ENCODE measurements around the gene ANTXRL. TPM values are rescaled to one million over a fixed set of nuclear protein-coding genes. Genes with fewer than 3 reads are reported as not detected.
"Not testable (repeated sequence)": the region's sequence is repeated elsewhere in the genome, so short reads cannot be mapped to it uniquely, and the experiment has no call there.

ANTXRL gene
- total RNA-seq, 4 donors from 2014 or later, result not detected

GRCh38 chr10:46268076-46268881 is 18.5 kb upstream of the ANTXRL start:
- WGBS, 2 donors (ENCODE audit: low coverage in 1 of 2), result 68 to 87% methylated on average over 4 of the region's 10 CpGs
- Histone ChIP-seq H3K4me3 (no peak overlapping the region), H3K9me3 (no peaks in the 10 kb centered on the region), H3K27me3 (no peaks in the 10 kb centered on the region), H3K36me3 (no peaks in the 10 kb centered on the region), H3K4me1 (no peaks in the 10 kb centered on the region), H3K27ac (no peak overlapping the region)
- no peak for TF ChIP-seq EP300 (IDR thresholded peaks at IDR 0.05)
- no peak for TF ChIP-seq POLR2A (IDR thresholded peaks at IDR 0.05)
- no peak for TF ChIP-seq POLR2AphosphoS5 (IDR thresholded peaks at IDR 0.05)
- TF ChIP-seq, protein P1, sequence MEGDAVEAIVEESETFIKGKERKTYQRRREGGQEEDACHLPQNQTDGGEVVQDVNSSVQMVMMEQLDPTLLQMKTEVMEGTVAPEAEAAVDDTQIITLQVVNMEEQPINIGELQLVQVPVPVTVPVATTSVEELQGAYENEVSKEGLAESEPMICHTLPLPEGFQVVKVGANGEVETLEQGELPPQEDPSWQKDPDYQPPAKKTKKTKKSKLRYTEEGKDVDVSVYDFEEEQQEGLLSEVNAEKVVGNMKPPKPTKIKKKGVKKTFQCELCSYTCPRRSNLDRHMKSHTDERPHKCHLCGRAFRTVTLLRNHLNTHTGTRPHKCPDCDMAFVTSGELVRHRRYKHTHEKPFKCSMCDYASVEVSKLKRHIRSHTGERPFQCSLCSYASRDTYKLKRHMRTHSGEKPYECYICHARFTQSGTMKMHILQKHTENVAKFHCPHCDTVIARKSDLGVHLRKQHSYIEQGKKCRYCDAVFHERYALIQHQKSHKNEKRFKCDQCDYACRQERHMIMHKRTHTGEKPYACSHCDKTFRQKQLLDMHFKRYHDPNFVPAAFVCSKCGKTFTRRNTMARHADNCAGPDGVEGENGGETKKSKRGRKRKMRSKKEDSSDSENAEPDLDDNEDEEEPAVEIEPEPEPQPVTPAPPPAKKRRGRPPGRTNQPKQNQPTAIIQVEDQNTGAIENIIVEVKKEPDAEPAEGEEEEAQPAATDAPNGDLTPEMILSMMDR (IDR thresholded peaks at IDR 0.05), result no peak
- no peak for ATAC-seq

- not testable (repeated sequence) for H3K27ac ChIP-seq, H3K4me1 ChIP-seq, ATAC-seq, H3K27me3 ChIP-seq, H3K4me3 ChIP-seq, H3K36me3 ChIP-seq, H3K9me3 ChIP-seq
- WGBS, 2 donors (ENCODE audit: low coverage in 1 of 2), result 76 to 100% methylated on average over 1 to 2 of the region's 3 CpGs
Measured at GRCh38 chr10:46269554-46270053, 17.2 kb upstream of the ANTXRL start.

DNA sequence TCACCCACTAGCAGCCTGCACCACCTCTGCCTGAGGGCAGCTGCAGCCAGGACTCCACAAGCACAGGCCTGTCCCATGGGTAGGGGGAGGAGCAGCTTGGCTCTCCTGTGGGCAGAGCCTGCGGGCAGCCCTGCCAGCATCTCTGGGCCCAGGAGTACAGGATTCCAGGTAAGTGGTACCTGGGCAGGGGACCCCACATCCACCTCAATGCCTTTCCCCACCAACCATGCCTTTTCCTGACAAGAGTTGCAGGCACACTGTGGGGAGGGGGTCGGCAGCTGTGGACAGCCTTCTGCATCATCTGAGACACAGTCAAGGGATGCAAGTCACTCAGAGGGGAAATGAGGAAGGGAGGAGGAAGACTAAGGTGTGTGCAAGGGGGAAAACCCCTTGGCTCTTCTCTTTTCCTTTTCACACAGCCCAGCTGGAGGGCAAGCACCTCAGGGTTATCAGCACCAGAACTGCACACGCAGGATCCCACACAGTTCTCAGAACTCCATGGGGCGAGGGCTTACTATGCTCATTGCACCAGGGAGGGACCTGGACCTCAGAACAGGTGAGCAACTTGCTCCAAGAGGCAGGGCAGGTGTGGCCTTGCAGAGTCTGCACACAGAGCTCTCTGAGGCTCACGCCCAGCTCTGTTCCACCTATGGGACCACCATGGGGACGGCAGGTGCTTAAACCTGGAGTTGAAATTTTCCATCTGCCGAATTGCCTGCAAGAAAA is 16.5 kb upstream of the ANTXRL start:
- Histone ChIP-seq H3K27ac (no peak overlapping the region), H3K4me1 (no peaks in the 10 kb centered on the region), H3K27me3 (no peaks in the 10 kb centered on the region), H3K4me3 (no peak overlapping the region), H3K36me3 (no peaks in the 10 kb centered on the region), H3K9me3 (no peaks in the 10 kb centered on the region)
- TF ChIP-seq, protein P1 (IDR thresholded peaks at IDR 0.05), result no peak
- TF ChIP-seq POLR2A (IDR thresholded peaks at IDR 0.05), result no peak
- TF ChIP-seq POLR2AphosphoS5 (IDR thresholded peaks at IDR 0.05), result no peak
- TF ChIP-seq EP300 (IDR thresholded peaks at IDR 0.05), result no peak
- ATAC-seq, result no peak
- WGBS, 2 donors (ENCODE audit: low coverage in 1 of 2), result no CpG with 5 or more reads among the region's 7 CpGs

DNA sequence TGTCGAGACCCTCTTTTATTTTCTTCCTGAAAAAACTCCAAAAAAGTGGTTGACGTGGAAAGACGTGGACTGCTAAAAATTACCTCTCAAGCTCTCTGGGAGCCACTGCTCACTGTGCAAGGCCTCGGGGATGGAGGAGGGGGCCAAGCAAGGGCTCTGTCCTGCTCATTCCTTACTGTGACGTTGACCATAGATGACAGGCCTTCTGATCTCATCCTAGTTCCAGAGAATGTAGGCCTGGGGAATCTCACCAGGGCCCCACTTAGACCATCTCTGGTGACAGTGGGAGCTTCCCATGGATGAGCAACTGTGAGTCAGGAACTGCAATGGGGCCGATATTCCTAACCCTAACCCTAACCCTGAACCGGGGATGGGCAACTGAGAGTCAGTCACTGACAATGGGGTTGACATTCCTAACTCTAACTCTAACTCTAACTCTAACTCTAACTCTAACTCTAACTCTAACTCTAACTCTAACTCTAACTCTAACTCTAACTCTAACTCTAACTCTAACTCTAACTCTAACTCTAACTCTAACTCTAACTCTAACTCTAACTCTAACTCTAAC is 15.8 kb upstream of the ANTXRL start:
- H3K27me3 ChIP-seq, H3K27ac ChIP-seq, H3K36me3 ChIP-seq, H3K4me3 ChIP-seq, ATAC-seq, H3K9me3 ChIP-seq, H3K4me1 ChIP-seq: not testable (repeated sequence)
- WGBS, 2 donors (ENCODE audit: low coverage in 1 of 2), result 87 to 89% methylated on average over 3 to 7 of the region's 7 CpGs

DNA sequence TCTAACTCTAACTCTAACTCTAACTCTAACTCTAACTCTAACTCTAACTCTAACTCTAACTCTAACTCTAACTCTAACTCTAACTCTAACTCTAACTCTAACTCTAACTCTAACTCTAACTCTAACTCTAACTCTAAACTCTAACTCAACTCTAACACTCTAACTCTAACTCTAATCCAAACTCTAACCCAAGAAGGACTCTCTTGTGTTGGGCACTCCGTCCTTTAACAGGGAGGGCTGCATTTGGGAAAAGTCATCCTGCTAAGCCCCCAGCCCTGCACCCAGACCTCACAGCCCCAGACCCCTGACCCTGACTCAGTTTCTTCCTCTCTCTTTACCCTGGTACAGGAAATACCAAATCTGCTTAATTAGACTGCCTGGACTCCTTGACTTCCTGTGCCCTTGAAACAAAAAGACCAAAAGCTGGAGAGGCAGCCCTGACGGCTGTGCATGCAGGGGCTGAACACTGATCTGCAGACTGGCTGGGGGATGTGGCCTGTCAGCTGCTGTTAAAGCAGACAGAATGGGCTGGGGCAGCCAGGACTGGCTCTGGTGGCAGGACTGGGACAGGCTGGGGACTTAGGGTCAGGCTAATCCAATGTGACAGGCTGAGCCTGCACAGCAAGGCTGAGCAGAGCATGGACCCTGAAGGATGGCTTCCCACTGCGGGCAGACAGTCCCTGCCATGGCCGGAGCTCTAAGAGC is 14.8 kb upstream of the ANTXRL start:
- not testable (repeated sequence) for H3K4me3 ChIP-seq, H3K27me3 ChIP-seq, H3K4me1 ChIP-seq, H3K9me3 ChIP-seq, H3K36me3 ChIP-seq, H3K27ac ChIP-seq, ATAC-seq
- WGBS, 2 donors (ENCODE audit: low coverage in 1 of 2), result 100% methylated on average over 1 of the region's 4 CpGs

GRCh38 chr10:46272863-46273415 is 13.9 kb upstream of the ANTXRL start:
- ATAC-seq, result no peak

More at GRCh38 chr10:46272863-46273415, 13.9 kb upstream of the ANTXRL start:
- TF ChIP-seq EP300 (IDR thresholded peaks at IDR 0.05) (no peak), POLR2A (IDR thresholded peaks at IDR 0.05) (no peak), POLR2AphosphoS5 (IDR thresholded peaks at IDR 0.05) (no peak)
- TF ChIP-seq, protein P1 (IDR thresholded peaks at IDR 0.05), result no peak
- WGBS, 2 donors (ENCODE audit: low coverage in 1 of 2), result 88% methylated on average over 4 of the region's 4 CpGs; no CpG with 5 or more reads in 1 of the 2 donors
- Histone ChIP-seq H3K27me3 (no peaks in the 10 kb centered on the region), H3K27ac (no peak overlapping the region), H3K9me3 (no peaks in the 10 kb centered on the region), H3K4me3 (no peak overlapping the region), H3K4me1 (no peaks in the 10 kb centered on the region), H3K36me3 (no peaks in the 10 kb centered on the region)
